SK-N-SH (cell line): ENCODE data around the gene CHCHD3. TPM values are rescaled to one million over a fixed set of nuclear protein-coding genes. Genes with fewer than 3 reads are reported as not detected.

Source experiments
- CTCF ChIA-PET: fragments of 300-600, 350-600 bp; formaldehyde crosslinking; extraction: SDS; loops from one replicate; lab custom pipeline; 2021; lab: Yijun Ruan, JAX
- POLR2A ChIA-PET: fragments of 350-600 bp; sonication (Branson Sonifier 250); formaldehyde crosslinking; extraction: SDS; loops from one replicate; lab custom pipeline; 2020; ENCODE audit warnings: antibody characterized with exemption, inconsistent platforms; lab: Yijun Ruan, JAX
- DNase-seq: peaks from one replicate; pipeline ENCODE4 v3.0.0; 2012
- H2AFZ ChIP-seq: fragments of 200-600 bp; sonication (generic); 2 replicates; pipeline ENCODE4 v1.8.1; 2016; ENCODE audit warnings: antibody characterized with exemption, mild to moderate bottlenecking, low read depth
- H3F3A ChIP-seq: fragments of 200-600 bp; sonication (generic); replicated peaks from 2 replicates; pipeline ENCODE3; 2016; ENCODE audit warnings: antibody characterized with exemption, mild to moderate bottlenecking; ENCODE audit not compliant: insufficient read depth
- H3K27ac ChIP-seq, 2 experiments: fragments of 200-500 bp in 1 of 2; fragments of 200-600 bp in 1 of 2; sonication (Bioruptor generic) in 1 of 2; sonication (generic), shearing (Covaris generic) in 1 of 2; 2 replicates each; pipeline versions ENCODE4 v1.5.1 to v1.6.1; 2014 to 2016; ENCODE audit warnings: low read depth in 2 of 2, inconsistent platforms in 1 of 2, low read length in 1 of 2, mild to moderate bottlenecking in 1 of 2, mixed read lengths in 1 of 2
- H3K27me3 ChIP-seq: fragments of 200-600 bp; sonication (generic), shearing (Covaris generic); 2 replicates; pipeline ENCODE4 v1.6.1; 2016; ENCODE audit warnings: mixed run types; ENCODE audit not compliant: insufficient read depth
- H3K36me3 ChIP-seq, 2 experiments: fragments of 200-500 bp in 1 of 2; fragments of 200-600 bp in 1 of 2; sonication (Bioruptor generic) in 1 of 2; sonication (generic) in 1 of 2; replicated peaks in 1 of 2; 2 replicates each; pipeline versions ENCODE3 to v1.5.1; 2014 to 2016; ENCODE audit warnings: low read length in 1 of 2, mild to moderate bottlenecking in 1 of 2; ENCODE audit not compliant: insufficient read depth in 2 of 2, control insufficient read depth in 1 of 2
- H3K4me1 ChIP-seq, 2 experiments: fragments of 200-500 bp in 1 of 2; fragments of 200-600 bp in 1 of 2; sonication (Bioruptor generic) in 1 of 2; sonication (generic), shearing (Covaris generic) in 1 of 2; 2 replicates each; pipeline versions ENCODE4 v1.5.1 to v1.6.1; 2014 to 2016; ENCODE audit warnings: low read depth in 1 of 2, low read length in 1 of 2, mixed run types in 1 of 2; ENCODE audit not compliant: insufficient read depth in 2 of 2, control insufficient read depth in 1 of 2
- H3K4me2 ChIP-seq: fragments of 200-600 bp; sonication (generic), shearing (Covaris generic); 2 replicates; pipeline ENCODE4 v1.6.1; 2017; ENCODE audit warnings: mixed run types
- H3K4me3 ChIP-seq, 2 experiments: fragments of 200-500 bp in 1 of 2; fragments of 200-600 bp in 1 of 2; sonication (Bioruptor generic) in 1 of 2; sonication (generic), shearing (Covaris generic) in 1 of 2; 2 replicates each; pipeline versions ENCODE4 v1.5.1 to v1.8.1; 2014 to 2016; ENCODE audit warnings: low read depth in 2 of 2, inconsistent platforms in 1 of 2, low read length in 1 of 2, mild to moderate bottlenecking in 1 of 2, mixed read lengths in 1 of 2, moderate library complexity in 1 of 2
- H3K79me2 ChIP-seq: fragments of 200-600 bp; sonication (generic); 2 replicates; pipeline ENCODE4 v1.8.1; 2017; ENCODE audit warnings: mild to moderate bottlenecking; ENCODE audit not compliant: insufficient read depth
- H3K9ac ChIP-seq: fragments of 200-600 bp; sonication (generic); 2 replicates; pipeline ENCODE4 v1.6.1; 2017; ENCODE audit warnings: mixed run types
- H3K9me2 ChIP-seq: fragments of 200-600 bp; sonication (generic); 2 replicates; pipeline ENCODE4 v1.6.1; 2017; ENCODE audit warnings: mixed run types
- H3K9me3 ChIP-seq: fragments of 200-600 bp; sonication (generic); 2 replicates; pipeline ENCODE4 v1.6.1; 2017; ENCODE audit warnings: mixed run types, mild to moderate bottlenecking, moderate library complexity
- H4K20me1 ChIP-seq: fragments of 200-600 bp; sonication (generic); 2 replicates; pipeline ENCODE4 v1.6.1; 2017; ENCODE audit warnings: mild to moderate bottlenecking, mixed run types; ENCODE audit not compliant: insufficient read depth
- CHD2 ChIP-seq: fragments of 150-350 bp; IDR thresholded peaks from 2 replicates; pipeline ENCODE4 v1.6.1; 2018; ENCODE audit warnings: low read length; ENCODE audit not compliant: partially characterized antibody
- ELF1 ChIP-seq: IDR thresholded peaks from 2 replicates; pipeline ENCODE4 v1.4.0; 2012
- FOXJ3 ChIP-seq: sonication (generic); formaldehyde crosslinking; IDR thresholded peaks from 2 replicates; pipeline ENCODE4 v1.5.1; 2020; ENCODE audit warnings: mild to moderate bottlenecking, missing genetic modification reagents
- GATA2 ChIP-seq: sonication (generic); formaldehyde crosslinking; IDR thresholded peaks from 2 replicates; pipeline ENCODE4 v1.5.0; 2020; ENCODE audit warnings: mild to moderate bottlenecking, missing genetic modification reagents
- JUND ChIP-seq: IDR thresholded peaks from 2 replicates; pipeline ENCODE4 v1.4.0; 2012
- MAX ChIP-seq: IDR thresholded peaks from 2 replicates; pipeline ENCODE4 v1.4.0; 2012; ENCODE audit warnings: low read depth
- REST ChIP-seq: IDR thresholded peaks from 2 replicates; pipeline ENCODE4 v1.6.1; 2012; ENCODE audit warnings: mild to moderate bottlenecking, low read depth, low read length, moderate library complexity
- RXRA ChIP-seq: IDR thresholded peaks from 2 replicates; pipeline ENCODE4 v1.4.0; 2012; ENCODE audit warnings: low read depth, mild to moderate bottlenecking, borderline replicate concordance
- TAF1 ChIP-seq: IDR thresholded peaks from 2 replicates; pipeline ENCODE4 v1.6.1; 2012; ENCODE audit warnings: low read depth, mild to moderate bottlenecking, low read length, moderate library complexity, borderline replicate concordance
- TCF12 ChIP-seq: IDR thresholded peaks from 2 replicates; pipeline ENCODE4 v1.4.0; 2012
- TEAD4 ChIP-seq: IDR thresholded peaks from 2 replicates; pipeline ENCODE4 v1.4.0; 2012; ENCODE audit warnings: mild to moderate bottlenecking, borderline replicate concordance; ENCODE audit not compliant: insufficient read depth
- USF1 ChIP-seq: IDR thresholded peaks from 2 replicates; pipeline ENCODE4 v1.4.0; 2012; ENCODE audit warnings: low read depth, borderline replicate concordance
- USF2 ChIP-seq: fragments of 150-350 bp; IDR thresholded peaks from 2 replicates; pipeline ENCODE4 v1.6.1; 2017; ENCODE audit warnings: antibody characterized with exemption, low read length, low read depth, borderline replicate concordance
- YY1 ChIP-seq: IDR thresholded peaks from 2 replicates; pipeline ENCODE4 v1.4.0; 2012; ENCODE audit warnings: low read depth, mild to moderate bottlenecking
- WGBS: methylation state at CpG from one replicate; pipeline ENCODE4 v1.1.6; 2017; ENCODE audit warnings: low lambda C conversion rate; 5-methylcytosine and 5-hydroxymethylcytosine counted together
- polyA plus RNA-seq, 3 experiments: library from polyadenylated mRNA; depleted of rRNA; stranded (reverse); fragments of >200 nt; gene quantifications; 2 replicates each; pipeline ENCODE4 v1.2.3, GENCODE V29; 2012

Gene CHCHD3
- polyA plus RNA-seq, 1 of the 3 experiments (the other 2 are of a cell fraction), result 97.1 TPM

GRCh38 chr7:132751244-132751647 is 330.6 kb downstream of the CHCHD3 start:
- Histone ChIP-seq H2AFZ (no peak overlapping the region), H3K4me3 (no peak overlapping the region), H3K9me2 (no peaks in the 10 kb centered on the region), H3K36me3 (no peaks in the 10 kb centered on the region), H3K9me3 (no peaks in the 10 kb centered on the region), H3K79me2 (no peaks in the 10 kb centered on the region), H3F3A (no peaks in the 10 kb centered on the region), H3K9ac (no peak overlapping the region), H3K4me2 (no peak overlapping the region), H3K4me1 (peaks cover 0 to 7% of the 10 kb centered on the region in 2 experiments; a peak in 1 of 4 replicates), H3K27ac (no peak overlapping the region), H3K27me3 (no peaks in the 10 kb centered on the region), H4K20me1 (no peaks in the 10 kb centered on the region)
- ChIA-PET POLR2A (no interaction called here), CTCF (interaction anchor here (0.7 to 1.6 kb wide), 2 partner anchors 15 to 96 kb away, joined by 3 to 4 read pairs; no protein-coding TSS in a partner anchor)
- TF ChIP-seq YY1, result no peak
- WGBS, result 79% methylated on average over 8 of the region's 8 CpGs
- no peak for DNase-seq

GRCh38 chr7:132750530-132751217 is 331.2 kb downstream of the CHCHD3 start:
- Histone ChIP-seq H3K27ac (no peak overlapping the region), H3K4me2 (no peak overlapping the region), H3K4me3 (no peak overlapping the region), H2AFZ (no peak overlapping the region), H3K9me3 (0 out of 2 replicates have a peak, but pooled peaks cover under 1% of the 10 kb centered on the region), H3K9ac (no peak overlapping the region), H4K20me1 (no peaks in the 10 kb centered on the region), H3K36me3 (no peaks in the 10 kb centered on the region), H3K79me2 (no peaks in the 10 kb centered on the region)
- DNase-seq, result no peak
- WGBS, result 86% methylated on average over 11 of the region's 11 CpGs
- TF ChIP-seq ELF1, result no peak
- no peak for TF ChIP-seq YY1
- TF ChIP-seq JUND, result no peak
- TF ChIP-seq USF2, result no peak
- TF ChIP-seq CHD2, result no peak
- no peak for TF ChIP-seq TCF12
- no peak for TF ChIP-seq TAF1
- TF ChIP-seq RXRA, result no peak
- TF ChIP-seq, all 33 proteins: peak for 0
- Histone ChIP-seq H3K4me1 (peaks cover 0 to 1% of the 10 kb centered on the region in 2 experiments; a peak in 1 of 4 replicates), H3F3A (no peaks in the 10 kb centered on the region), H3K27me3 (no peaks in the 10 kb centered on the region), H3K9me2 (no peaks in the 10 kb centered on the region)
- POLR2A ChIA-PET, result no interaction called here
- CTCF ChIA-PET, result interaction anchor here (1.6 kb wide), 1 partner anchor 15 kb away, joined by 4 read pairs; no protein-coding TSS in a partner anchor

- TF ChIP-seq FOXJ3 (CRISPR knock-in tag) (no peak), MAX (no peak), USF1 (no peak), CHD2 (no peak), ELF1 (no peak), TEAD4 (no peak), REST (no peak), GATA2 (no peak)
- H3K27me3 ChIP-seq, result no peaks in the 10 kb centered on the region
- H3F3A ChIP-seq, result no peaks in the 10 kb centered on the region
- no peak overlapping the region for H2AFZ ChIP-seq
- H3K36me3 ChIP-seq, result no peaks in the 10 kb centered on the region
- no peaks in the 10 kb centered on the region for H4K20me1 ChIP-seq
- 0 out of 2 replicates have a peak, but pooled peaks cover 7% of the 10 kb centered on the region for H3K9me3 ChIP-seq
- no peak overlapping the region for H3K4me3 ChIP-seq
- H3K9ac ChIP-seq, result no peak overlapping the region
- DNase-seq, result no peak
- H3K4me2 ChIP-seq, result no peak overlapping the region
- 82% methylated on average over 7 of the region's 7 CpGs for WGBS
- CTCF ChIA-PET, result interaction anchor here (1.6 kb wide), 1 partner anchor 16 kb away, joined by 4 read pairs; no protein-coding TSS in a partner anchor
- no peak overlapping the region for H3K27ac ChIP-seq
- no peaks in the 10 kb centered on the region for H3K9me2 ChIP-seq
- no peaks in the 10 kb centered on the region for H3K79me2 ChIP-seq
- no peaks in the 10 kb centered on the region; a peak in 1 of 4 replicates for H3K4me1 ChIP-seq
- POLR2A ChIA-PET, result no interaction called here
These were observed 331.8 kb downstream of the CHCHD3 start for GRCh38 chr7:132750096-132750495.
